Heart right ventricle (tissue), 16 donors: ENCODE data around the gene SEMA7A. TPM values are rescaled to one million over a fixed set of nuclear protein-coding genes. Genes with fewer than 3 reads are reported as not detected.

Experiments used
- ATAC-seq, 8 donors: fragments of 200-7000 bp; cut with Tn5 transposase; one replicate each; pipeline ENCODE4 v1.9.1; 2020; ENCODE audit warnings: mild to moderate bottlenecking in 8 of 8, moderate library complexity in 8 of 8, moderate number of reproducible peaks in 1 of 8
- DNase-seq, 2 donors: peaks; one replicate each; pipeline ENCODE4 v3.0.0-alpha.2; 2020
- H3K27ac ChIP-seq, 10 donors: fragments of 200-600 bp; sonication (generic) in 2 of 10; one replicate each; pipeline versions ENCODE4 v1.5.0 to v1.8.0; 2020 to 2022; ENCODE audit warnings: mild to moderate bottlenecking in 3 of 10
- H3K27me3 ChIP-seq, 7 donors: fragments of 200-600 bp; one replicate each; pipeline ENCODE4 v1.8.0; 2021 to 2022; ENCODE audit warnings: mild to moderate bottlenecking in 2 of 7
- H3K36me3 ChIP-seq, 9 donors: fragments of 200-600 bp; sonication (generic) in 1 of 9; one replicate each; pipeline versions ENCODE4 v1.5.0 to v1.8.0; 2020 to 2022; ENCODE audit warnings: mild to moderate bottlenecking in 2 of 9
- H3K4me1 ChIP-seq, 9 donors: fragments of 200-600 bp; sonication (generic) in 1 of 9; one replicate each; pipeline versions ENCODE4 v1.5.0 to v1.8.0; 2020 to 2022; ENCODE audit warnings: mild to moderate bottlenecking in 4 of 9
- H3K4me3 ChIP-seq, 10 donors: fragments of 200-600 bp; sonication (generic) in 2 of 10; one replicate each; pipeline versions ENCODE4 v1.5.0 to v1.8.0; 2020 to 2022; ENCODE audit warnings: mild to moderate bottlenecking in 7 of 10, moderate library complexity in 2 of 10
- H3K9me3 ChIP-seq, 11 donors: fragments of 200-600 bp in 10 of 11; sonication (generic) in 2 of 11; one replicate each; pipeline versions ENCODE4 v1.5.0 to v1.8.0; 2013 to 2022; ENCODE audit warnings: mild to moderate bottlenecking in 2 of 11, control low read depth in 1 of 11, moderate library complexity in 1 of 11
- CTCF ChIP-seq, 9 donors: fragments of 200-600 bp; sonication (generic) in 2 of 9; IDR thresholded peaks; one replicate each; pipeline versions ENCODE4 v1.5.0 to v1.8.0; 2021 to 2022; ENCODE audit warnings: antibody characterized with exemption in 9 of 9, mild to moderate bottlenecking in 5 of 9, moderate library complexity in 1 of 9
- WGBS, 2 donors: extraction: QIAGEN DNeasy Blood & Tissue Kit; methylation state at CpG; one replicate each; pipeline ENCODE4 v1.1.7; 2013; ENCODE audit warnings: inconsistent platforms in 1 of 2; 5-methylcytosine and 5-hydroxymethylcytosine counted together
- intact Hi-C, 10 donors: fragments of 100-400 bp; cut with DNase I; formaldehyde crosslinking; loops; one replicate each; pipeline versions ENCODE4 v1.11.1 to v1.14.2; 2022
- polyA plus RNA-seq, 2 donors: library from polyadenylated mRNA; stranded (reverse); fragments of 200-250 nt; gene quantifications; one replicate each; pipeline ENCODE4 v1.2.3, GENCODE V29; 2013
- total RNA-seq, 10 donors: library from RNA; stranded (reverse); fragmentation: NEBNext Ultra II Directional in 3 of 10; extraction: Animal tissue kit (Norgen Biotek cat#: 25700) in 3 of 10; gene quantifications; one replicate each; pipeline versions ENCODE4 v1.2.1 to v1.2.4, GENCODE V29; 2021 to 2023
- donor health status: Arrhythmogenic right ventricular cardiomyopathy.
- donor health status: ischemic (EF 13 %, LVEDD 7.1; RV severe dilation, severe dysfunction).
- donor health status: healthy with polysubstance abuse.
- donor health status: DM: no; HTN: yes; CAD: no.
- donor health status: DM: no; HTN: no; CAD: no.
- donor health status: ischemic (EF 25% LVEDD 6.9; RV normal size, moderate dysfunction).
- donor health status: ischemic (EF 25% LVEDD 5.7; RV mildly dilated, moderate dysfunction).
- donor health status: healthy.
- donor health status: DM: yes; HTN: yes; CAD: no.
- donor health status: Ischemic cardiomyopathy.
- donor health status: ischemic (EF 35%, LVEDD 5.7; RV mildly dilated, moderate dysfunction).
- donor health status: nonischemic (EF 11% LVEDD 7.7; RV severe dilation, severe dysfunction).
- donor health status: DM: yes; HTN: yes; CAD: no.
- donor health status: PGD.
- donor health status: ischemic (EF 29% LVEDD 5.4; RV normal size, mild dysfunction).
- donor health status: nonischemic (EF 23%, LVEDD 6.1; RV moderate dilation, normal function).

SEMA7A gene
- total and polyA plus RNA-seq, 12 donors, result 0.59 to 5.1 (median 1.6) TPM

- intact Hi-C loops, result no loop called here
- Histone ChIP-seq H3K36me3 (no peaks in the 10 kb centered on the region), H3K9me3 (no peaks in the 10 kb centered on the region), H3K27ac (no peak overlapping the region), H3K4me1 (peaks cover 0 to 30% (median 0%) of the 10 kb centered on the region in 9 donors), H3K27me3 (peaks cover 0 to 19% (median 0%) of the 10 kb centered on the region in 7 donors), H3K4me3 (no peak overlapping the region)
- ATAC-seq (no peak), DNase-seq (no peak)
- WGBS, 2 donors, result 75 to 77% methylated on average over 9 of the region's 9 CpGs
- no peak for TF ChIP-seq CTCF (IDR thresholded peaks at IDR 0.05)
Observed at GRCh38 chr15:74396445-74397238, 37.1 kb downstream of the SEMA7A start.

- DNase-seq, result no peak
- TF ChIP-seq CTCF (IDR thresholded peaks at IDR 0.05), result no peak
- Histone ChIP-seq H3K36me3 (no peaks in the 10 kb centered on the region), H3K27ac (no peak overlapping the region), H3K4me3 (no peak overlapping the region), H3K9me3 (no peaks in the 10 kb centered on the region), H3K27me3 (peaks cover 0 to 17% (median 0%) of the 10 kb centered on the region in 7 donors), H3K4me1 (peaks cover 0 to 28% (median 0%) of the 10 kb centered on the region in 9 donors)
- WGBS, 2 donors, result 89 to 91% methylated on average over 10 of the region's 10 CpGs
- intact Hi-C loops, result no loop called here
- ATAC-seq, result no peak
Observed at GRCh38 chr15:74396146-74396438, 37.7 kb downstream of the SEMA7A start.

GRCh38 chr15:74395319-74396145, 38.2 kb downstream of the SEMA7A start:
- Histone ChIP-seq H3K4me3 (no peak overlapping the region), H3K27me3 (peaks cover 0 to 16% (median 0%) of the 10 kb centered on the region in 7 donors), H3K9me3 (no peaks in the 10 kb centered on the region), H3K36me3 (no peaks in the 10 kb centered on the region), H3K4me1 (peaks cover 0 to 30% (median 0%) of the 10 kb centered on the region in 9 donors), H3K27ac (no peak overlapping the region)
- intact Hi-C loops, result no loop called here
- 93 to 95% methylated on average over 17 of the region's 17 CpGs for WGBS, 2 donors
- TF ChIP-seq CTCF (IDR thresholded peaks at IDR 0.05), result no peak
- ATAC-seq (no peak), DNase-seq (no peak)

- no peaks in the 10 kb centered on the region for H3K9me3 ChIP-seq
- H3K36me3 ChIP-seq, result no peaks in the 10 kb centered on the region
- H3K27me3 ChIP-seq, result peaks cover 0 to 6% (median 0%) of the 10 kb centered on the region in 7 donors
- DNase-seq (no peak), ATAC-seq (no peak)
- peaks cover 0 to 18% (median 0%) of the 10 kb centered on the region in 9 donors for H3K4me1 ChIP-seq
- no peak for TF ChIP-seq CTCF (IDR thresholded peaks at IDR 0.05)
- intact Hi-C loops, result no loop called here
- H3K27ac ChIP-seq, result no peak overlapping the region
- 91 to 93% methylated on average over 11 of the region's 11 CpGs for WGBS, 2 donors
- no peak overlapping the region for H3K4me3 ChIP-seq
Observed at GRCh38 chr15:74394090-74394846, 39.5 kb downstream of the SEMA7A start.
